Endothelial cell of hepatic sinusoid (primary cell): Measurements from ENCODE around the gene DNAAF3.

Experiments used
- in situ Hi-C: cut with HindIII; loops from 2 replicates; pipeline ENCODE4 v1.10.0; 2017; ENCODE audit warnings: low sequenced_read_pairs

DNAAF3 gene

DNA sequence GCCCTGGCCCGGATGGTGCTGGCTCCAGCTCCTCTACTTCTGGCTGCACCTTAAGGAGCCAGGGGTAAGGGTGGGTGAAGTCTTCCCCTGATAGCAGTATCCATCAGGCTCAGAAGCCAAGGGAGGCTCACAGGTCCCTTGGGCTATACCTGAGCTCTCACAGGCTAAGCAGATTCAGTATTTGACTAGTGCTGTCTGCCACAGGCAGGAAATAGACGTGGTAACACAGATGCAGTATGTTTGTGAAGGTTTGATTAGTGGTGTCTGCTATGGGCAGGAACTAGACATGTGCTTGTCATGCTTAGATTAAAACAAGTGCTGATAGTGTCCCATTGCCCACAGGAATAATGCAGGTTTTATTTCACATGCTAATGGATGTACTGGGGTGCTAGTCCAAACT is 9.7 kb upstream of the DNAAF3 start:
- in situ Hi-C loops = loop anchor here (10.0 kb wide), 1 partner anchor 299 kb away; the partner anchor contains the start of gene ZNF628

DNA sequence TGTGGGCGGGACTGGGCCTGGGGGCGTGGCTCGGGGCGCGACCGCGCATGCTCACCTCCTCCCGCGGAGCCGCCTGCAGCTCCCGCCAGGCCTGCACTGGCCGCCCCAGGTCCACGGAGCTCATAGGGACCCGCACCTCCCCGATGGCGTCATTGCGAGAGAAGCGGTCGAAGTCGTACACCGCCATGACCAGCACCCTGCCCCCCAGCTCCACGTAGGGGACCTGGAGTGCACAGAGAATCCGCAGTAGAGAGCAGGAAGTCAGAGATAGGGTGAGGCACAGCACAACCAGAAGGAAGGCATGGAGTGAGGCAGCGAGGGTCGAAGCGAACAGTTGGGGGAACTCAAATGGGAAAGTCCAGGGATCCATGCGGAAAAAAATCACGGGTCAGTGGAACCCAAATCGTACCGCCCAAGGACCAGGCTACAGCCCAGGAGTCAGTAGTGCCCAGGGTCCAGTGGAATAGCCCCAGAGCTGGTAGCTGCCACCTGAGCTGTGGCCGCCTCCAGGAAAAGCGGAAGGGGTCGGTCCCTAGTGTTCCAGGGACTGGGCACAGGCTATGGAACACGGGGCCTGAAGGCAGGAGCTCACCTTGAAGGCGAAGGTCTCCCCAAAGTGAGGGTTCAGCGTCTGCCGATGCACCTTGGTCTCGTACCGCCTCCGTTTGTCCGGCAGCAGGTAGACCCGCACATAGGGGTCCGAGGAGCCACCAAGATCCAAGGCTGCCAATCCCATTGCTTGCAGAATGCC is 8.9 kb upstream of the DNAAF3 start:
- in situ Hi-C loops = loop anchor here (10.0 kb wide), 1 partner anchor 300 kb away; the partner anchor contains the start of gene ZNF628

DNA sequence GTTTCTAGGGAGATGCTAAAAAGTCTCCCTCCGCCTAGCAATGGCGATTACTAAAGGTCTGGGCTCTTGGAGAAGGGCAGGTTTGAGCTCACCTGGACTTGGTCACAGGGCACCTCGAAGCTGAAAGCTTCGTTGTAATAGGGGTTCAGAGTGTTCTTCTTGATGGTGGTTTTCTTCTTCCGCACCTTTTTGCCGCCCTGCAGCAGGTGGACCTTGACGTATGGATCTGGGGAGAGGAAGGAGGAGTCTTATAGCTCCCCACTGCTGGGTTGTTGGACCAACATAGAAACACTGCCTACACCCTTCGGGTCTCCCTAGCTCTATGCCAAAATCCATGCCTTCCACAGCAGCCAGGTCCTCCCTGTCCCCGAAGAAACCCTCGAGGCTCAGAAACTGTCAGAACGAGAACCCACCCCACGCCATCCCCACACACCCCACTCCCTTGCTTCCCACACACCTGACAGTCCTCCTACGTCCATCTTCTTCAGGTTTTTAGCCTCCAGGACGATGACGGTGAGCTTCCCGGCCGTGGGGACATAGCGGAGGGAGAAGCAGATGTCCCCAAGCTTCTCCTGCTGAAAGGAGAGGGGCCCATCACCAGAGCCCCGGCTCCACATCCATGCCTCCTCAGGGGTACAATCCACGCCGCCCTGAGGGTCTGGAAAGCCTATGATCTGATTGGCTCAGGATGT is 8.2 kb upstream of the DNAAF3 start:
- in situ Hi-C loops = loop anchor here (5.0 to 10.0 kb wide), 8 partner anchors 58 to 338 kb away; partner anchors contain the start of gene ZNF628

DNA sequence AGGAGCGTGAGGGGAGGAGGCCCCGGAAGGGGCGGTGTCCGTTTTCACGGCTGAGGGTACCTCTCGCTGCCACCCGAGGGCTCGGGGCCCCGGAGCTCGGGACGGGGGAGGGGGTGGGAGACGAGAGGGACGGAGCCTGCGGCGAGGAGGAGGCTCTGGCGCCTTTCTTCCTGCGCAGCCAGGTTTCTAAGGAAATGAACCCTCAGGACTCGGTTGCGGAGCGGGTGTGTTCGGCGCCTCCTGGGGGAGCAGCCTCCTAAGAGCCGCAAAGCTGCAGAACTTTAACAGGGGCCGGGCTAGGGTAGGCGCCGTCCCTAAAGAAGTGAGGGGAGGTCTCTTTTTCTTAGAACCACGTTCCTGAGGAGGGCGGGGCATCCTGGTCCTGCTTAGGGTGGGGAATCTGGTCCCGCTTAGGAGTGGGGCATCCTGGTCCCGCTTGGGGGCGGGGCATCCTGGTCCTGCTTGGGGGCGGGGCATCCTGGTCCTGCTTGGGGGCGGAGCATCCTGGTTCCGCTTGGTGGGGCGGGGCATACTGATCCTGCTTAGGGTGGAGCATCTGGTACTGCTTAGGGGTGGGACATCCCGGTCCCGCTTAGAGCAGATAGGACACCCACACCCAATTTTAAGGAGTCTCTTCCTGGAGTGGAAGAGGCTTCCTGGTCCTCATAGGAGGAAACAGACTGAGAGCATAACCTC is 7.4 kb upstream of the DNAAF3 start:
- in situ Hi-C loops = loop anchor here (5.0 to 10.0 kb wide), 8 partner anchors 58 to 338 kb away; partner anchors contain the start of gene ZNF628

DNA sequence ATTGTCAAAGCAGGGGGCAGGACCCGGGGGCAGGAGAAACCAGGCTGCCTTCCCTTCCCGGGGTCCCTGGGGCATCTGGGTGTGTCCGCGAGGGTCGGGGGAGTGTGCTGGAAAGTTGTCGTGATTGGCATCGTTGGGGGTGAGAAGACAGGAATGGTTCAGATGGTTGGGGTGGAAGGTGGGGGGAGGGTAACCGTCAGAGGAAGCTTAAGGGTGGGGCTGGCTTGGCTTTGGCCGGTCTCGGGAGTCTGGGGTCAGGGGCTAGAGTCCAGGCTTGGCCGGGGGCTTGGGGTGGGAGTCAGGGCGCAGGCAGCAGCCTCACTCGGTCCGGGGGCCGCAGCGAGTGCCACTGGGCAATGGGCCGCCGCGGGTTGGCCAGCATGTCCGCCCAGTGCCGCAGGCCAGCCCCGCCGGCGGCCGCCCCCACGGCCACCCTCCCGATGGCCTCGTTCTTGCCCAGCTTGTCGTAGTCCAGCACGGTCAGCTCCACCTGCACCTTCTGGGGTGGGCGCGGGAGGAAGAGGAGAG is 6.8 kb upstream of the DNAAF3 start:
- in situ Hi-C loops = loop anchor here (5.0 to 10.0 kb wide), 8 partner anchors 59 to 339 kb away; partner anchors contain the start of gene ZNF628

DNA sequence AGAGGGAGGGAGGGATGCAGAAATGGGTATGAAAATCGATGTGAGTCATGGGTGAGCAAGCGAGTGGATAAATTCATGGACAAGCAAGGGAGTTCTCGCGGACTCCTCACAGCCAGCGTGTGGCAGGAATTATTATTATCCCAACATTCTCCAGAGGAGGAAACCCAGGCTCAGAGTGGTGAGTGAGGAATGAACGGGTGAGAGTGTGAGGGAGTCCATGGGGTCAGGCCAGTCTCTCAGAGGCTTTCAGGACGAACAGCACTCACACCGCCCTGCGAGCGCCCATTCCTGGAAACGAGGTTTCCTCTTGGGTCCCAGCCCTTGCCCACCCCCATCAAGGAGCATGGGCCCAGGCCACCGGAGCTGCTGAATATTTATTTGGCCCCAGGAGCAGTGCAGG is 6.3 kb upstream of the DNAAF3 start:
- in situ Hi-C loops = loop anchor here (5.0 to 10.0 kb wide), 8 partner anchors 60 to 340 kb away; partner anchors contain the start of gene ZNF628

DNA sequence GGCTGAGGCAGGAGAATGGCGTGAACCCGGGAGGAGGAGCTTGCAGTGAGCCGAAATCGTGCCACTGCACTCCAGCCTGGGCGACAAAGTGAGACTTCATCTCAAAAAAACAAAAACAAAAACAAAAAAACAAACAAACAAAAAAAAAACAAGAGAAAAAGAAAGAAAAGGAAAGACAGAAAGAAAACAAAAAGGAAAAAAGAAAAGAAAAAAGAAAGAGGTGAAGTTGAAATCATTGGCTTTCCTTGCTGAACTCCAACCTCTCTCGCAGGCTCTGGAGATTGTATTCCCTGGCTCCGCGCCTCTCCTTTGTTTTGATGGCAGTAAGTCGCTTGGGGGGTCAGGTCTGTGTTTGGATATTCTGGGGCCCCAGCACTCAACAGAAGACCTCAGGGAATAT is 5.9 kb upstream of the DNAAF3 start:
- in situ Hi-C loops = loop anchor here (5.0 to 10.0 kb wide), 8 partner anchors 60 to 340 kb away; partner anchors contain the start of gene ZNF628

DNA sequence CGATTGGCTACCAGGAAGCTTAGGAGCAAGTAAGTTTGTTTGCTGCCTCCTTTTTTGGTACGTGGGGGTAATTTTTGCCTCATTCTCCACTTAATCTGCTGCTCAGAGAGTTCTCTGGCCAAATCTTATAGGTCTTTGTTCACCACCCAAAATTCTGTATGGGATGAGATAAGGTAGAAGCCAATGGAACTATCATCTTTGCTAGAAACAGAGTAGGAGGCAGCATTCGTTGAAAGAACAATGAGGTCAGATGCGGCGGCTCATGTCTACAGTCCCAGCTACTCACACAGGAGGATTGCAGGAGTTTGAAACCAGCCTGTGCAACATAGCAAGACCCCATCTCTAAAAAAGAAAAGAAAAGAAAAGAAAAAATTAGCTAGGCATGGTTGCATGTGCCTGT is 5.0 kb upstream of the DNAAF3 start:
- in situ Hi-C loops = loop anchor here (5.0 to 10.0 kb wide), 8 partner anchors 59 to 341 kb away; partner anchors contain the start of gene ZNF628

DNA sequence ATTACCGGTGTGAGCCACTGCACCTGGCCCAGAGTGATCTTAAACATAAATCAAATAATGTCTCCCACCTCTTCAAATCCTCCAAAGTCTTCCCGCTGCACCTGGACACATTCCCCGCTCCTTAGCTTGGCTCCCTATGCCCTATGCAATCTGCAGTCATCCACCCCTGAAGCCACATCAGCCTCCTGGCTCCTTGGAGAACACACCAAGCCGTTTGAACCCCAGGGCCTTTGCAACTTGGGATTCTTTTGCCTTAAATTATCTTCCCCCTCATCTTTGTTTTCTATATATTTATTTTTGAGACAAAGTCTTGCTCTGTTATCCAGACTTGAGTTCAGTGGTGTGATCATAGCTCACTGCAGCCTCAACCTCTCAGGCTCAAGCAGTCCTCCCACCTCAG is 2.7 kb upstream of the DNAAF3 start:
- in situ Hi-C loops = no loop called here

DNA sequence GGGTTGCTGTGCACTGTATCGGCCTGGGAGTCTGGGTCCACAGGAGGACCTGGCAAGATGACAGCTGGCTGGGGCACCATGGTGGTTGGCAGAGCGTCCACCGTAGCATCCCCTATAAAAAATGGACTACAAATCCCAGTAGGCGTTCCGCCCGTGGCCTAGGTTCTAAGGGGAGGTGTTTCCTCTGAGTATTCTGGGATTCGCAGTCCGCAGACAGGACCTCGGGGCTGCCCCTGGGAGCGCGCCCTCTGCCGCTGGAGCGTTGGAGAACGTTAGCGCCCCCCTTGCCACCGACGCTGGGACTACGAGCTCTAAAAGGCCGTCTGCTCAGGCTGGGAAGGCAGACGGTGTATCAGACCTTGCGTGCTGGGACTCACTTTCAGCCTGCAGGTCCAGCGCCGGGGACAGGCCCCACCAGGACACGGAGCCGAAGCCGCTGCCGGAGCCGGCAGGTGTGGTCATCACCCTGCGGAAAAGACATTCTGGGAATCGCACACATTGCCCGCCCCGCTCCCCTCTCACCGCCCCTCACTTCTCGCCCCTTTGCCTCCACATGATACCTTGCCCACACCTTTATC is 372 bp downstream of the DNAAF3 start:
- in situ Hi-C loops = no loop called here

DNA sequence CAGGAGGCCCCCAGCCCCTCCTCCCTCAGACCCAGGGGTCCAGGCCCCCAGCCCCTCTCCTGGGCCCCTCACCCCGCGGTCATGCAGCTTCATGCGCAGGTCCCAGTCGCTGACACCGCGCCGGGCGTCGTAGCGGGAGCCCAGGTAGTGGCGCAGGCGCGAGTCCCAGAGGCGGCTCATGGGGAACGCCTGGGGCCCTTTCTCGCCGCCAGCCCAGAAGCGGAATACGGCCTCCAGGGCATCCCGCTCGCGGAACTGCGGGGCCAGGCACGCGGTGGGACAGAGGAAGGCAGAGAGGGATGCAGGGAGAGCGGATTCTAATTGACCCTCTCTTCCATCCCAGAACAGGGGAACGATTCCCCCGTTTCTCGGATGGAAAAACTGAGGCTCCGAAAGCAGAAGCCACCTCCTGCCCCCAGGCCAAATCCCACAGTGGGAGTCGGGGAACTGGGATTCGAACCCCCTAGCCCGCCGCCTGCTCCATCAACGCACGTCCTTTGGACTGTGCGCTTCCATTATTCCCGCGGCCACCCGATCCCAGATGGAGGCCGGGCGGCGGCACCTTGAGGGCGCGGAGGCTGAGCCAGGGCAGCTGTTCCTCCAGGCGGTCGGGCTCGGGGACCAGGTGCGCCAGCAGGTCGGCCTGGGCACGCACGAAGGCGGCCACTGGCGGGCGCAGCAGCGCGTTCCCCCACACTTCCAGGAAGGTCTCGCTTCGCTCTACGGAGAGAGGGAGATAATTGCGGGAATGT is 4.7 kb downstream of the DNAAF3 start:
- in situ Hi-C loops = no loop called here

DNA sequence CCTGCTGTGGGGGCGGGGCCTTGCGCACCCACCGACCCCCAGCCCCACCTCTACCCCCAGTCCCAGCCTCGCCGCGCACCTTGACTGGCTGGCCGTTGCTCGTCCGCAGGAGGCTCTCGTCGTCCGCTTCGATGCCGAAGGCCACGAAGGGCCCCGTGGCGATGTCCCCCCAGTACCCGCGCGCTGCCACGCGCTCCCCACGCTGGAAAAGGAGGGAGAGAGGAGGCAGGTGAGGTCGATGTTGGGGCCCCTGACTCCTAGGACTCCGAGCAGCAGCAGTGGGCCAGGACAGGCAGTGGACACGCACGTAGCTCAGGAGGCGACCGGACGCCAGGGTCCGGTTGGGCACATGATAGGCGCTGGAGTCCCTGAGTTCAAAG is 5.4 kb downstream of the DNAAF3 start:
- in situ Hi-C loops = no loop called here

DNA sequence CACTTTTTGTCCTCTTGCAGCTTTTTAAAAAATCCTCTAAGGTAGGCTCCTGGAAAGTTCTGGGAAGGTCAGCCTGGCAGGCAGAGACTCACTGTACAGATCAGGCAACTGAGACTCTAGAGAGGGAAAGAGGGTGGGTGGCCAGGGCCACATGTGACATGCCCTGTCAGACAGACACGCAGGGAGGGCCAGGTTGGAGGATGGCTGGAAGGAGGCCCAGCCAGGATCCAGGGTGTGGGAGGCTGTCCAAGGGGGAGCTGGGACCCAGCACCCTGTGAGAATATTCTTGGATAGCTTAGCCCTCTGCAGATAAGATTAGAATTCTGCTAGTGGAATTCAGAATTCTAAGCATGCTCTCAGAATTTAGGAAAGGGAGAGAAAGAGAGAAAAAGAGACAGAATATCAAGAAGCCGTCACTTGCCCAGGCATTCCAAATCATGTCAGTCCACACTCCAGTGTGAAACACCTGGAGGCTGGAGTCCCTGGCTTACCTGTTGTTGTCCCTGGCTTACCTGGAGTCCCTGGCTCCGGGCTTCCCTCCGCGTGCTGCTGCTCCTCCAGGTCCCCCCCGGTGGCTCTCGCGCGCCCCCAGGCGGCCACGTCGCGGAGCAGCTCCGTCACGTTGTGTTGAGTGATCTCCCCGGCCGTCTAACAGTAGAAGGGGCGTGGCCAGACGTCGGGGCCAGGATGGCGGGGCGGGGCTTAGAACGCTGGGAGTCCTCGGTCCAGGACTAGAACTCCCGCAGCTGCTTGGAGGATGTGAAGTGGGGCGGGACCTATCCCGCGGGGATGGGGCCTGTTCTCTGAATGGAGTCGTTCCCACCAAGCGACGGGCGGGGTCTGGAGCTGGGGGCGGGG is 6.1 kb downstream of the DNAAF3 start:
- in situ Hi-C loops = no loop called here

DNA sequence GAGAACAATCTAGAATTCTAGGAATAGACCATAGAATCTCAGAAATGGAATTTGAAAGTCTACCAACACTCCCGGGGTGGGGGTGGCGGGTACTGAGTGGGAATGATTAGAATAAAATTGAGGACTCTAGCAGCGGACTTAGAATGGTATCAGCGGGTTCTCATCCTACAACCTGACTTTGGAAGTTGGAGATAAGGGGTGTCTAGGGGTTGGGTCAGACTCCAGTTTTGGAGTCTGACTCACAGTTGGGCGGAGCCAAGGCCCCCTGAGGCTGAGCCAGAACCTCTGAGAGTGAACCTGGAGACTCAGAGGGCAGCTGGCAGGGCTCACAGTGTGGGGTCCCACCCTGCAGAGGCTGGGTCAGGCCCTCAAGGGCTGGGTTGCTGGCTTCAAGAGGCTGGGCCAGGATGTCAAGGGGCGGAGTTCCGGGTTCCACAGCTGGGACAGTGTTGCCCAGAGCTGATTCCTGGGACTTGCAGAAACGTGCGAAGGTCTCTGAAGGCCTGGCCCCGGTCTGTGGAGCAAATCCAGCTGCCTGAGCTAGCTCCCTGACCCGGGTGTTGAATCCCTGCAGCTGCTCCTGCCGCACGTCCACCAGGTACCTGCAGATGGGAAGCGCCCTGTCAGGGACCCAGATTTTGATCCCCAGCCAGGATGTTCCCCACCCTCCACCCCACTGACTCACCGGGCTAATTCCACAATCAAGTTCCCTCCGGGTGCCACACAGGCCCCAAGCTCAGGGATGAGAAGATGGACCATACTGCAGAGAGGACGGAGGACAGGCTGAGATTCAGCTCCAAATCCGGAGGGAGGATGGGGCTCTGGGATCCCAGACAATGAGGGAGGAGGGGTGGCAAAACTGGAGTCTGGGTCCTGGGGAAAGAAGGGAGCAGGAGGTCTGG is 7.3 kb downstream of the DNAAF3 start:
- in situ Hi-C loops = no loop called here

DNA sequence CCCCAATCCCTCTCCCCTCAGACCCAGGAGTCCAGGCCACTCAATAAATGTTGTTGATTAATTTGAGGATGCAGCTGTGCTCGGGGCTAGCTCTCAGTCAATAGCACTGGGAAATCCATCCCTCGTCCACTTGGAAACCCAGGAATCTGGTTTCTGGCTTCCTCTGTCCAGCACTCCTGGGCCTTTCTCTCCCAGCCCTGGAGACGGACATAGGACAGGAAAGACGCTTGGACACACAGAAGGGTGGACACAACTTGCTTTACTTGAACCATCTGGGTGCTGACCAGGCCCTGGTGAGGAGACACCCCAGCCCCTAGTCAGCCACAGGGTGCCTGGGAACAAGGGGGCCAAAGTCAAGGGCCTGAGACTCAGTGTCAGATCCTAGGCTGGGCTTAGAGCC is 8.0 kb downstream of the DNAAF3 start:
- in situ Hi-C loops = no loop called here

DNA sequence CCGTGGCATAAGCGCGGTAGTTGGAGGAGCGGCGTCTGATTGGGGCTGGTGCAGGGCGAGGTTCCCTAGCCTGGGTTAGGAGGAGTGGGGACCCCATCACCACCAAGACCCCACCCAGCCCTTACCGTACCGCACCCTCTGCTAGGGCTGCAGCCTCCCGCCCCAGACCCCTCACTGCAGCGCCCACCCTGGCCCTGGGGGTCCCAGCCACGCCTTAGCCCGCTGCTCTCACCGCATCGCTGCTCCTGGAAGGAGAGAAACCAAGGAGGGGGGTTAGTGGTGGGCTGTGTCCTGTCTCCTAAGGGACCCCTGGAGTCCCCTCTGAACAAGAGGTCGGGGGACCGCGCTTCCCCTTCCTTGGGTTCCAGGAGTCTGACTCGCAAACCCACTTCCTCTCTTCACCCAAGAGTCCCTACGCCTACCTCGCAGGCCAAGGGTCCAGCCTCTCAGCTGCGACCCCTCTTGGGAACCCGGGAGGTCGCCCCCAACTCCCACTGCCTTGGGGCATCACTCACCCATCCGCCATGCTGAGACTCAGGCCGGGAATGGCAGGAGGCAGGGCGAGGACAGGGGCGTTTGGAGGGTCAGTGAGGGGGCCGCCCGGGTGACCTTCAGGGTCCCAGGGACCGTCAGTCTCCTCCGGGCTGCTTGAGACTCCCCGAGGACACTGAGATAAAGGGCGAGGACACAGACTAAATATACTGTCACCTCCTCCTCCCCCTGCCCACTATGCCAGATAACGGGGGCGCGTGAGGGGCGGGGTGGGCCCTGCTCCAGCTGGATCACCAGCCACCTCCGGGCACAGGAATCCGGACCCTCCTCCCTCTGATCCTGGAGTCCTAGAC is 9.1 kb downstream of the DNAAF3 start, which contains the start of gene TNNI3:
Gene TNNI3 (minus strand): TSS at position 669 of the 845 bp plus-strand sequence. CDS start 143 bp downstream, at position 526.
- in situ Hi-C loops = no loop called here
